Gastroesophageal sphincter (tissue), 3 donors: ENCODE measurements around the gene IL1RL1.

Source experiments
- POLR2AphosphoS5 ChIP-seq: sonication (generic); formaldehyde crosslinking; IDR thresholded peaks from one replicate; pipeline ENCODE4 v1.6.1; 2017; ENCODE audit warnings: antibody characterized with exemption
- TF ChIP-seq, protein P1 (sequence below), 4 experiments: fragments of 200-600 bp in 2 of 4; fragments of 450-650 bp in 2 of 4; sonication (generic) in 1 of 4; IDR thresholded peaks; one replicate each; pipeline ENCODE4 v1.5.1; 2017 to 2019; ENCODE audit warnings: antibody characterized with exemption in 4 of 4, mild to moderate bottlenecking in 2 of 4, moderate library complexity in 2 of 4

DNA sequence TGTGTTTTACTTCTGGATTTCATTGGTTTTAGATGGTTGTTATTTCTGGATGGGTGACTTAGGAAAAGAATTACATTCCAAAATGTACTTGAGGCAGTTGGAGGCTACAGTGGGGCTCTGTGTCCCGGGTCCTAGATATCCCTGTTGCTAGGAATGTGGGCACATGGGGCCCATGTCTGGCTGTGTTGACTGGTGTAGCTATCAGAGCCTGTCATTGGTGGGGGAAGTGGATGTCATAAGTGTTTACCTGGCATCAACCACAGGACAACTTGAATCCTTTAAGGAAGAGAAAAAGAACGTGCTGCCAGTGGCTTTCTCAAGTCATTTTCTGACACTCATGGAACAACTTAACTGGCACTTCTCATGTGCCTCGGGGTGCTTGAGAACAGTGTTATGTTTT lies 74.6 kb downstream of the IL1RL1 start:
- TF ChIP-seq POLR2AphosphoS5: no peak
- TF ChIP-seq, protein P1, sequence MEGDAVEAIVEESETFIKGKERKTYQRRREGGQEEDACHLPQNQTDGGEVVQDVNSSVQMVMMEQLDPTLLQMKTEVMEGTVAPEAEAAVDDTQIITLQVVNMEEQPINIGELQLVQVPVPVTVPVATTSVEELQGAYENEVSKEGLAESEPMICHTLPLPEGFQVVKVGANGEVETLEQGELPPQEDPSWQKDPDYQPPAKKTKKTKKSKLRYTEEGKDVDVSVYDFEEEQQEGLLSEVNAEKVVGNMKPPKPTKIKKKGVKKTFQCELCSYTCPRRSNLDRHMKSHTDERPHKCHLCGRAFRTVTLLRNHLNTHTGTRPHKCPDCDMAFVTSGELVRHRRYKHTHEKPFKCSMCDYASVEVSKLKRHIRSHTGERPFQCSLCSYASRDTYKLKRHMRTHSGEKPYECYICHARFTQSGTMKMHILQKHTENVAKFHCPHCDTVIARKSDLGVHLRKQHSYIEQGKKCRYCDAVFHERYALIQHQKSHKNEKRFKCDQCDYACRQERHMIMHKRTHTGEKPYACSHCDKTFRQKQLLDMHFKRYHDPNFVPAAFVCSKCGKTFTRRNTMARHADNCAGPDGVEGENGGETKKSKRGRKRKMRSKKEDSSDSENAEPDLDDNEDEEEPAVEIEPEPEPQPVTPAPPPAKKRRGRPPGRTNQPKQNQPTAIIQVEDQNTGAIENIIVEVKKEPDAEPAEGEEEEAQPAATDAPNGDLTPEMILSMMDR (IDR thresholded peaks at IDR 0.05): no peak
